Neuronal stem cell (in vitro differentiated cells): ENCODE results near the gene KYNU.
A peak's percentile ranks its signal among the peaks of the same experiment; 100 is the strongest.
"Not testable (repeated sequence)": the region's sequence is repeated elsewhere in the genome, so short reads cannot be mapped to it uniquely, and the experiment has no call there.

Source experiments
- DNase-seq: peaks from one replicate; pipeline ENCODE4 v3.0.0-alpha.2; 2013; ENCODE audit warnings: low spot score
- H2AFZ ChIP-seq: one replicate; pipeline ENCODE4 v1.6.1; 2013; ENCODE audit warnings: mild to moderate bottlenecking, low read length, inconsistent platforms
- H2AK5ac ChIP-seq: 2 replicates; pipeline ENCODE4 v1.6.1; 2013; ENCODE audit warnings: low read depth, mild to moderate bottlenecking, inconsistent platforms, low read length, moderate library complexity, mixed read lengths
- H2BK120ac ChIP-seq: 2 replicates; pipeline ENCODE4 v1.6.1; 2013; ENCODE audit warnings: low read depth, mild to moderate bottlenecking, inconsistent platforms, low read length, moderate library complexity, mixed read lengths
- H2BK12ac ChIP-seq: one replicate; pipeline ENCODE4 v1.6.1; 2013; ENCODE audit warnings: low read length, inconsistent platforms
- H2BK15ac ChIP-seq: 2 replicates; pipeline ENCODE4 v1.6.1; 2013; ENCODE audit warnings: mild to moderate bottlenecking, low read length, inconsistent platforms, mixed read lengths
- H2BK5ac ChIP-seq: one replicate; pipeline ENCODE4 v1.6.1; 2013; ENCODE audit warnings: inconsistent platforms, mild to moderate bottlenecking, low read length, moderate library complexity
- H3K14ac ChIP-seq: one replicate; pipeline ENCODE4 v1.6.1; 2013; ENCODE audit warnings: low read length, inconsistent platforms
- H3K18ac ChIP-seq: 2 replicates; pipeline ENCODE4 v1.6.1; 2013; ENCODE audit warnings: low read length, inconsistent platforms
- H3K23ac ChIP-seq: 2 replicates; pipeline ENCODE4 v1.6.1; 2013; ENCODE audit warnings: low read depth, mild to moderate bottlenecking, mixed read lengths, low read length, inconsistent platforms; ENCODE audit not compliant: poor library complexity
- H3K27ac ChIP-seq: replicated peaks from 3 replicates; pipeline ENCODE4 v1.5.1; 2013; ENCODE audit warnings: low read length, inconsistent platforms
- H3K27me3 ChIP-seq, 3 experiments: 2 replicates each; pipeline ENCODE4 v1.6.1; 2013; ENCODE audit warnings: low read length in 3 of 3, mild to moderate bottlenecking in 2 of 3, inconsistent platforms in 1 of 3, low read depth in 1 of 3, mixed read lengths in 1 of 3, moderate library complexity in 1 of 3; ENCODE audit not compliant: control insufficient read depth in 3 of 3, insufficient read depth in 3 of 3
- H3K36me3 ChIP-seq, 2 donors: replicated peaks in 1 of 2; 2 replicates each; pipeline ENCODE4 v1.6.1; 2013; ENCODE audit warnings: low read length in 2 of 2; ENCODE audit not compliant: control insufficient read depth in 2 of 2, insufficient read depth in 2 of 2
- H3K4ac ChIP-seq: 2 replicates; pipeline ENCODE4 v1.6.1; 2013; ENCODE audit warnings: inconsistent platforms, mild to moderate bottlenecking, low read length, moderate library complexity
- H3K4me1 ChIP-seq, 2 donors: 1 replicate in 1 of 2; 2 replicates in 1 of 2; pipeline ENCODE4 v1.6.1; 2013; ENCODE audit warnings: low read length in 2 of 2, low read depth in 1 of 2; ENCODE audit not compliant: control insufficient read depth in 2 of 2, insufficient read depth in 1 of 2
- H3K4me2 ChIP-seq: one replicate; pipeline ENCODE4 v1.6.1; 2013; ENCODE audit warnings: mild to moderate bottlenecking, low read length, inconsistent platforms; ENCODE audit not compliant: insufficient read depth, poor library complexity, severe bottlenecking
- H3K4me3 ChIP-seq, 2 donors: 2 replicates each; pipeline ENCODE4 v1.5.1; 2013; ENCODE audit warnings: low read length in 2 of 2, mild to moderate bottlenecking in 2 of 2, inconsistent platforms in 1 of 2, moderate library complexity in 1 of 2
- H3K79me1 ChIP-seq: one replicate; pipeline ENCODE4 v1.6.1; 2013; ENCODE audit warnings: low read depth, mild to moderate bottlenecking, inconsistent platforms, low read length, moderate library complexity
- H3K9ac ChIP-seq: one replicate; pipeline ENCODE4 v1.6.1; 2013; ENCODE audit warnings: mild to moderate bottlenecking, low read depth, low read length, inconsistent platforms; ENCODE audit not compliant: poor library complexity
- H3K9me3 ChIP-seq, 2 donors: replicated peaks in 1 of 2; 2 replicates each; pipeline versions ENCODE3 to v1.6.1; 2013; ENCODE audit warnings: low read length in 2 of 2, mild to moderate bottlenecking in 2 of 2, inconsistent platforms in 1 of 2, low read depth in 1 of 2, mixed read lengths in 1 of 2, moderate library complexity in 1 of 2; ENCODE audit not compliant: control insufficient read depth in 2 of 2, insufficient read depth in 1 of 2
- H4K8ac ChIP-seq: one replicate; pipeline ENCODE4 v1.6.1; 2013; ENCODE audit warnings: low read depth, mild to moderate bottlenecking, inconsistent platforms, low read length, moderate library complexity
- H4K91ac ChIP-seq: one replicate; pipeline ENCODE4 v1.6.1; 2013; ENCODE audit warnings: low read length, low read depth, mild to moderate bottlenecking, inconsistent platforms; ENCODE audit not compliant: poor library complexity
- WGBS, 2 donors: extraction: QIAGEN DNeasy Blood & Tissue Kit; methylation state at CpG; one replicate each; pipeline ENCODE4 v1.1.7; 2013; ENCODE audit warnings: missing lambda C conversion rate in 2 of 2, mixed read lengths in 1 of 2; ENCODE audit not compliant: insufficient read length in 2 of 2, insufficient replicate concordance in 1 of 2; ENCODE audit errors: extremely low coverage in 2 of 2; 5-methylcytosine and 5-hydroxymethylcytosine counted together

The KYNU gene

GRCh38 chr2:143034292-143035074 lies 157.0 kb downstream of the KYNU start:
- Histone ChIP-seq H3K36me3 (no peaks in the 10 kb centered on the region), H4K8ac (no peak overlapping the region), H4K91ac (no peak overlapping the region), H3K18ac (no peak overlapping the region), H3K4me1 (no peaks in the 10 kb centered on the region), H3K4me2 (no peak overlapping the region), H3K27ac (no peak overlapping the region), H2BK12ac (no peak overlapping the region), H2AK5ac (no peak overlapping the region), H3K14ac (no peak overlapping the region), H2BK120ac (no peak overlapping the region), H3K23ac (no peak overlapping the region), H2BK15ac (no peak overlapping the region), H3K27me3 (no peaks in the 10 kb centered on the region), H3K4me3 (no peak overlapping the region), H2AFZ (peak overlapping the region; percentile 32), H3K9ac (no peak overlapping the region), H3K79me1 (no peaks in the 10 kb centered on the region), H3K4ac (no peak overlapping the region), H2BK5ac (no peak overlapping the region), H3K9me3 (no peaks in the 10 kb centered on the region)
- peak; percentile 58 for DNase-seq
- no CpG with 5 or more reads among the region's 5 CpGs for WGBS, 2 donors

GRCh38 chr2:143051465-143051864 lies 174.0 kb downstream of the KYNU start:
- no peaks in the 10 kb centered on the region for H3K79me1 ChIP-seq
- H3K4me3 ChIP-seq: no peak overlapping the region
- H3K14ac ChIP-seq: no peak overlapping the region
- H3K27ac ChIP-seq: no peak overlapping the region
- no peak overlapping the region for H3K9ac ChIP-seq
- H2AK5ac ChIP-seq: no peak overlapping the region
- no peaks in the 10 kb centered on the region for H3K27me3 ChIP-seq
- no peak overlapping the region for H3K23ac ChIP-seq
- H3K36me3 ChIP-seq: no peaks in the 10 kb centered on the region
- DNase-seq: no peak
- H3K9me3 ChIP-seq: peaks cover 0 to under 1% of the 10 kb centered on the region in 2 donors
- H2AFZ ChIP-seq: no peak overlapping the region
- no peak overlapping the region for H2BK120ac ChIP-seq
- no CpG with 5 or more reads among the region's 1 CpG for WGBS, 2 donors
- H2BK5ac ChIP-seq: no peak overlapping the region
- no peak overlapping the region for H2BK15ac ChIP-seq
- H2BK12ac ChIP-seq: no peak overlapping the region
- no peak overlapping the region for H3K18ac ChIP-seq
- H3K4ac ChIP-seq: no peak overlapping the region
- H3K4me1 ChIP-seq: no peaks in the 10 kb centered on the region
- H3K4me2 ChIP-seq: no peak overlapping the region
- no peak overlapping the region for H4K8ac ChIP-seq
- no peak overlapping the region for H4K91ac ChIP-seq

- not testable (repeated sequence) for H3K79me1 ChIP-seq, DNase-seq
Observed at GRCh38 chr2:143053437-143053836, 176.0 kb downstream of the KYNU start.

GRCh38 chr2:143056550-143056949 lies 179.1 kb downstream of the KYNU start:
- Histone ChIP-seq H3K4me2 (no peak overlapping the region), H2BK15ac (no peak overlapping the region), H3K23ac (no peak overlapping the region), H4K91ac (no peak overlapping the region), H3K27ac (no peak overlapping the region), H2BK5ac (no peak overlapping the region), H3K14ac (no peak overlapping the region), H3K9ac (no peak overlapping the region), H3K4me3 (no peak overlapping the region), H3K4me1 (peaks cover 0 to 3% of the 10 kb centered on the region in 2 donors), H3K27me3 (no peaks in the 10 kb centered on the region), H2BK12ac (no peak overlapping the region), H2AK5ac (no peak overlapping the region), H3K9me3 (peaks cover 4 to 6% of the 10 kb centered on the region in 2 donors), H3K36me3 (no peaks in the 10 kb centered on the region), H3K18ac (no peak overlapping the region), H2AFZ (no peak overlapping the region), H4K8ac (no peak overlapping the region), H2BK120ac (no peak overlapping the region), H3K79me1 (no peaks in the 10 kb centered on the region), H3K4ac (no peak overlapping the region)
- DNase-seq: no peak
- WGBS, 2 donors: no CpG with 5 or more reads among the region's 5 CpGs

More at GRCh38 chr2:143053437-143053836, 176.0 kb downstream of the KYNU start:
- H3K36me3 ChIP-seq, H3K23ac ChIP-seq, H3K4me2 ChIP-seq, H3K27me3 ChIP-seq, H3K9ac ChIP-seq, H3K4ac ChIP-seq, H3K4me1 ChIP-seq, H4K8ac ChIP-seq, H4K91ac ChIP-seq, H3K27ac ChIP-seq, H2BK15ac ChIP-seq, H2BK5ac ChIP-seq, H3K9me3 ChIP-seq, H3K18ac ChIP-seq, H3K14ac ChIP-seq, H2AFZ ChIP-seq, H3K4me3 ChIP-seq, H2AK5ac ChIP-seq, H2BK12ac ChIP-seq, H2BK120ac ChIP-seq: not testable (repeated sequence)
- WGBS, 2 donors: no CpG with 5 or more reads among the region's 4 CpGs
